HEK293T (cell line): ENCODE results near the gene SIGLEC9.
"Not testable (repeated sequence)": the region's sequence is repeated elsewhere in the genome, so short reads cannot be mapped to it uniquely, and the experiment has no call there.

Experiments used
- CTCF ChIA-PET: fragments of 350-600 bp; formaldehyde crosslinking; extraction: SDS; loops from one replicate; lab custom pipeline; 2021; ENCODE audit warnings: antibody characterized with exemption, inconsistent platforms; lab: Yijun Ruan, JAX
- POLR2A ChIA-PET: fragments of 350-600 bp; formaldehyde crosslinking; extraction: SDS; loops from one replicate; lab custom pipeline; 2020; ENCODE audit warnings: antibody characterized with exemption, inconsistent platforms; lab: Yijun Ruan, JAX
- DNase-seq: peaks from one replicate; pipeline ENCODE4 v3.0.0; 2012; ENCODE audit warnings: mixed read lengths; ENCODE audit errors: extremely low spot score
- ARNT ChIP-seq: fragments of 450-650 bp; IDR thresholded peaks from 2 replicates; pipeline ENCODE4 v1.6.1; 2017; ENCODE audit warnings: mild to moderate bottlenecking
- BHLHE40 ChIP-seq: fragments of 450-650 bp; IDR thresholded peaks from 2 replicates; pipeline ENCODE4 v1.6.1; 2016; ENCODE audit warnings: mild to moderate bottlenecking, moderate library complexity, borderline replicate concordance
- CTBP1 ChIP-seq: fragments of 450-650 bp; IDR thresholded peaks from 2 replicates; pipeline ENCODE4 v1.6.1; 2016; ENCODE audit warnings: borderline replicate concordance
- ELF4 ChIP-seq: fragments of 450-650 bp; IDR thresholded peaks from 2 replicates; pipeline ENCODE4 v1.6.1; 2017; ENCODE audit warnings: antibody characterized with exemption
- FOXA1 ChIP-seq: fragments of 450-650 bp; IDR thresholded peaks from 2 replicates; pipeline ENCODE4 v1.6.1; 2016; ENCODE audit warnings: mild to moderate bottlenecking
- FOXK2 ChIP-seq: fragments of 450-650 bp; IDR thresholded peaks from 2 replicates; pipeline ENCODE4 v1.6.1; 2016; ENCODE audit warnings: mild to moderate bottlenecking
- FOXM1 ChIP-seq: fragments of 450-650 bp; IDR thresholded peaks from 2 replicates; pipeline ENCODE4 v1.6.1; 2017; ENCODE audit warnings: mild to moderate bottlenecking, borderline replicate concordance
- HDGF ChIP-seq: fragments of 450-650 bp; IDR thresholded peaks from 2 replicates; pipeline ENCODE4 v1.6.1; 2017; ENCODE audit warnings: antibody characterized with exemption, borderline replicate concordance
- L3MBTL2 ChIP-seq: fragments of 450-650 bp; conservative IDR thresholded peaks from 2 replicates; pipeline ENCODE4 v1.6.1; 2016; ENCODE audit warnings: mild to moderate bottlenecking
- LEF1 ChIP-seq: fragments of 450-650 bp; IDR thresholded peaks from 2 replicates; pipeline ENCODE4 v1.6.1; 2017; ENCODE audit warnings: mild to moderate bottlenecking, borderline replicate concordance
- SP1 ChIP-seq: fragments of 450-650 bp; IDR thresholded peaks from 2 replicates; pipeline ENCODE4 v1.6.1; 2017
- SUZ12 ChIP-seq: fragments of 450-650 bp; IDR thresholded peaks from 2 replicates; pipeline ENCODE4 v1.6.1; 2016; ENCODE audit warnings: mild to moderate bottlenecking
- TARDBP ChIP-seq: fragments of 450-650 bp; IDR thresholded peaks from 2 replicates; pipeline ENCODE4 v1.6.1; 2016
- ZNF384 ChIP-seq: fragments of 450-650 bp; IDR thresholded peaks from 2 replicates; pipeline ENCODE4 v1.6.1; 2016
- TF ChIP-seq, protein P1 (sequence below): fragments of 450-650 bp; IDR thresholded peaks from 2 replicates; pipeline ENCODE4 v1.6.1; 2016

SIGLEC9 gene

DNA sequence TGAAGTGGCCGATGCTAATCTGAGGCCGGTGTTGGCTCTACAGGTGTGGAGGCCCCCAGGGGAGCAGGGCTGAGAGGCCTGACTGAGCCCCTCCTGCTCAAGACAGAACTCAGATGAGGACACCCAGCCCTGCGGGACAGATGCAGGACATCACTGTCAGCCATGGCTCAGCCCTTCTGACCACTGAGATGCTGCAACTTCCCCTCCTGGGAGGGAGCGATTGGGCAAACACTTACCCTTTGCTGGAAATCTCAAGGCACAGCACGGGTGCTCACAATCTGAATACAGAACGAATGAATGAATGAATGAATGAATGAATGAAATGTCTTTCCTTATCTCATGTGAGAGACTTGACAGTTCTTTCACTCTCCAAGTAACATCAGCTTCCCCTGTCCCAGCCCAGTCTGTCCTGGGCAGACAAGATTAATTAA lies 13.9 kb downstream of the SIGLEC9 start:
- ChIA-PET POLR2A (no interaction called here), CTCF (no interaction called here)
- TF ChIP-seq FOXM1 (no peak), FOXK2 (no peak), L3MBTL2 (no peak), CTBP1 (no peak), ARNT (no peak), SUZ12 (no peak), HDGF (no peak), TARDBP (no peak), FOXA1 (no peak), LEF1 (no peak), ELF4 (no peak), ZNF384 (no peak), BHLHE40 (no peak), SP1 (no peak)
- TF ChIP-seq, protein P1, sequence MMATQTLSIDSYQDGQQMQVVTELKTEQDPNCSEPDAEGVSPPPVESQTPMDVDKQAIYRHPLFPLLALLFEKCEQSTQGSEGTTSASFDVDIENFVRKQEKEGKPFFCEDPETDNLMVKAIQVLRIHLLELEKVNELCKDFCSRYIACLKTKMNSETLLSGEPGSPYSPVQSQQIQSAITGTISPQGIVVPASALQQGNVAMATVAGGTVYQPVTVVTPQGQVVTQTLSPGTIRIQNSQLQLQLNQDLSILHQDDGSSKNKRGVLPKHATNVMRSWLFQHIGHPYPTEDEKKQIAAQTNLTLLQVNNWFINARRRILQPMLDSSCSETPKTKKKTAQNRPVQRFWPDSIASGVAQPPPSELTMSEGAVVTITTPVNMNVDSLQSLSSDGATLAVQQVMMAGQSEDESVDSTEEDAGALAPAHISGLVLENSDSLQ = no peak
- DNase-seq = no peak

DNA sequence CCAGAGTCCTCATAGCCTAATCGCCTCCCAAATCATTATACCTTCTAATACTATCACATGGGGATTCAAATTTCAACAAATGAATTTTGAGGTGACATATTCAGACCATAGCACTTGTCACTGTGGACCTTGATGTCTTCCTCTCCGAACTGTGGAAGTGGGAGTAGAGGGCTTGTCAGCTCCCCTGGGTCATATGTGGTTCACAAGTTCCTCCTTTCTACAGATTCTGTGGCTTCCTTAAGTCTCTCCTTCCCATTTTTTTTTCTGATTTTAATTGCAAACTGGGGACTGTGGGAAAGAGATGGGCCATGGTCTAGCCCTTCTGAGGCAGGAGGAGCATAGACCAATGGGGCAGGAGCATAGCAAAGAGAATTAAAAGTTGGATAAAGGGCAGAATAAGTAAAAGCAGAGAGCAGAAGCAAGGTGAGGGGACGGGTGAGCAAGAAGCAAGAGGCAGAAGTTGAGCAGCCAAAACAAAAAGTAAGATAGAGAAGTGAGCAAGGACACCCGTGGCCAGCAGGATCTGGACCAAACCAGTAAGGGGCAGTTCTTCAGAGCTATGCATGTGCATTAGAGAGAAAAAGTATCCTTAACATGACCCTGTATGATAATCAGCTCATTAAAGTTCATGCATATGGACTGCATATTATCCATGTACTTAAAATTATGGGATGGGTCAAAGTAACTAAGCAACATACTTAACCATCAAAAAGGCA lies 14.8 kb downstream of the SIGLEC9 start:
- DNase-seq = no peak
- CTCF ChIA-PET = no interaction called here
- TF ChIP-seq ELF4 (no peak), TARDBP (no peak), FOXA1 (no peak), L3MBTL2 (no peak), FOXK2 (no peak), CTBP1 (no peak)
- TF ChIP-seq, protein P1 = no peak

DNA sequence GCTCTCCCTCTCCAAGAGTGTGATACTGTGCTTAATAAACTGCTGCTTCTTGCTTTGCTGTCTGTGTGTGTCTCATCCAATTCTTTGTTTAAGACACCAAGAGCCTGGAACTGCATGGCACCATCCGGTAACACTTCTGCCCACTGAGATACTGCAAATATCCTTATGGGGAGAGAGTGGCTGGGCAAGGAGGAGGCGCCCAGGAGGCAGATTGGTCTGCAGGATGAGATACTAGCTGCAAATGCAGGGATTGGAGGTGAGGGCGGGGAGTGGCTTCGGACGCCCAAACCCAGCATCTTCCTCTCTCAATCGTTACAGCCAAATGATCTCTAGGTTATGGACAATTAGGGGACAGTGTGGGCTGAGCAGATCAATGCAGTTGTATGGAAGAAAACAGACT lies 15.7 kb downstream of the SIGLEC9 start:
- CTCF ChIA-PET = interaction anchor here (0.6 kb wide), 1 partner anchor 34 kb away, joined by 4 read pairs; no protein-coding TSS in a partner anchor
- POLR2A ChIA-PET = no interaction called here
- no peak for DNase-seq
- TF ChIP-seq SP1 (no peak), CTBP1 (no peak), ZNF384 (no peak), ARNT (no peak), TARDBP (no peak), ELF4 (no peak), SUZ12 (no peak), LEF1 (no peak)
- TF ChIP-seq, protein P1 = no peak

More for the DNA sequence above, 14.8 kb downstream of the SIGLEC9 start:
- POLR2A ChIA-PET = no interaction called here

DNA sequence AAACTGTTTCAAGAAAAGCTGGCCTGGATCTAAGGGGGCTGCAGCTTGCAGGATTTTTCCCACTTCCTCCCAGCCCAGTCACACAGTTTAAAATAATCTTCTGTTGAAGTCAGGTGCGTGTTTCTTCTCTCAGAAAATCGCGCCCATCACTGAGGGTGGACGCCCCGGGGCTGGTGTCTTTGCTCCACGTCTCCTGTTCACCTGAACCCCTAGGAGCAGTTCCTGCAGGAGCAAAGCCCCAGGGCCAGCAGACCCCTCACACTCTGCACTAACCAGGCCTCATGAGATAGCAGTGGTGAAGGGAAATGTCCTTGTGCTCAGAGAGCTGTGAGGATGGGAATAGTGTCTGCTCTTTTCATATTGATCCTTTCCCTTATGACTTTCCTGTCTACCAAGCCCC lies 16.5 kb downstream of the SIGLEC9 start:
- DNase-seq = no peak
- TF ChIP-seq ZNF384 = no peak
- no peak for TF ChIP-seq SUZ12
- no peak for TF ChIP-seq HDGF
- no peak for TF ChIP-seq CTBP1
- no peak for TF ChIP-seq FOXA1
- TF ChIP-seq FOXM1 = no peak
- no peak for TF ChIP-seq L3MBTL2
- no peak for TF ChIP-seq SP1
- TF ChIP-seq, protein P1 = no peak
- no peak for TF ChIP-seq TARDBP
- ChIA-PET POLR2A (no interaction called here), CTCF (no interaction called here)

DNA sequence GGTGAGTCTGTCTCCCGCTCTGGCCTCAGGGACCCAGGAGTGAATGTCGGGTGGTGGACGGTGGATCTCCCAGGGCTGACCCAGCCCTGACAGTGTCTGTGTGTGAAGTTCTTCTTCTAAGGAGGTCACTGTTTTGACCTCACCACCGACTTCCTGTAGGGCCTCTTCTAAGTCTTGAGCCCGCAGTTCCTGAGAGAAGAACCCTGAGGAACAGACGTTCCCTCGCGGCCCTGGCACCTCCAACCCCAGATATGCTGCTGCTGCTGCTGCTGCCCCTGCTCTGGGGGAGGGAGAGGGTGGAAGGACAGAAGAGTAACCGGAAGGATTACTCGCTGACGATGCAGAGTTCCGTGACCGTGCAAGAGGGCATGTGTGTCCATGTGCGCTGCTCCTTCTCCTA lies 17.4 kb downstream of the SIGLEC9 start, which contains the start of gene SIGLEC7:
SIGLEC7 (plus strand) TSS at position 183 of the 400 bp plus-strand sequence; CDS start at position 252, 69 bp downstream.
- no peak for TF ChIP-seq SUZ12
- TF ChIP-seq FOXK2 = no peak
- TF ChIP-seq SP1 = no peak
- no peak for TF ChIP-seq CTBP1
- no peak for TF ChIP-seq FOXA1
- TF ChIP-seq ARNT = no peak
- POLR2A ChIA-PET = no interaction called here
- no peak for DNase-seq
- CTCF ChIA-PET = no interaction called here

DNA sequence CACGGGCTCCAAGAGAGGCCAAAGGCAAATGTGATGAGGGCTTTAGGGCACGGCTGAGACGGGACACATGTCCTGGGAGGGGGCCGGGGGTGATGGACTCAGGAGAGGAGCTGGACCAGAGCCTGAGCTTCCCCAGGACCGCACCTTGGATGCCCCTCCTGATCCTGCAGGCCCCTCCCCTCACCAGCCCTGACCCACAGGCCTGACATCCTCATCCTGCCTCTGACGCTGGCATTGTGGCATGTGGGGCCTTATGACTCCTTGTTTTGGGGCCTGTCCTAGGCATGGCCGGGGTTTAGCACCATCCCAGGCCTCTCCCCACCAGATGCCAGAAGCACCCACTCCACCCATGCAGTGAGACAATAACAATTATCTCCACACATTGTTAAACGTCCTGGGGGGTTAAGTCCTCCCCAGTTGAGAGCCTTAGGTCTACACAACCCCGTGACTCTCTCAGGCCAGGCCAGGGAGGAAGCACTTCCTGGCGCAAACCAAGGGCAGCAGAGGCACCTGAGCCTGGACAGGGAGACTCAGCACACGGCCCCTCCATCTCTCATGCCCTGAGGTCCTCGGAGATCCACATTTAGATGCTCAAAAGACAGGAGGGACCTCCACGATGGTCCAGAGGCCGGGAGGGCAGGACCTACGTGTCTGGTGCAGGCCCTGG lies 18.2 kb downstream of the SIGLEC9 start:
- POLR2A ChIA-PET, CTCF ChIA-PET, DNase-seq: not testable (repeated sequence)
